ENCODE data around the gene SDCBP2. TPM values are rescaled to one million over a fixed set of nuclear protein-coding genes. Genes with fewer than 3 reads are reported as not detected.
A peak's percentile ranks its signal among the peaks of the same experiment; 100 is the strongest.

Gene SDCBP2
- total RNA-seq, 4 donors from 2014 or later, result 0.26 to 9.1 (median 5.5) TPM

- H3K4me1 ChIP-seq, result no peaks in the 10 kb centered on the region
- TF ChIP-seq POLR2A (IDR thresholded peaks at IDR 0.05), result no peak
- no peak for TF ChIP-seq CTCF (IDR thresholded peaks at IDR 0.05)
- no peaks in the 10 kb centered on the region for H3K27me3 ChIP-seq
- intact Hi-C loops (cut with DNase I; ENCODE audit: low total_unique reads), result no loop called here
- DNase-seq, result no peak
- H3K36me3 ChIP-seq, result no peaks in the 10 kb centered on the region
- no peak overlapping the region for H3K27ac ChIP-seq
- no peaks in the 10 kb centered on the region for H3K9me3 ChIP-seq
- no peak overlapping the region for H3K4me3 ChIP-seq
These were observed 56.4 kb downstream of the SDCBP2 start for GRCh38 chr20:1272368-1273100.

- TF ChIP-seq POLR2A (IDR thresholded peaks at IDR 0.05), result no peak
- no peak for TF ChIP-seq CTCF (IDR thresholded peaks at IDR 0.05)
- H3K27me3 ChIP-seq, result no peaks in the 10 kb centered on the region
- peaks cover 0 to 5% of the 10 kb centered on the region in 2 donors for H3K4me1 ChIP-seq
- intact Hi-C loops (cut with DNase I; ENCODE audit: low total_unique reads), result no loop called here
- no peaks in the 10 kb centered on the region for H3K36me3 ChIP-seq
- no peak overlapping the region for H3K4me3 ChIP-seq
- DNase-seq, result no peak
- H3K27ac ChIP-seq, result no peak overlapping the region
- no peaks in the 10 kb centered on the region for H3K9me3 ChIP-seq
These were observed 59.1 kb downstream of the SDCBP2 start for GRCh38 chr20:1269850-1270249.

- intact Hi-C loops (cut with DNase I; ENCODE audit: low total_unique reads), result no loop called here
- H3K4me1 ChIP-seq, result peaks cover 0 to 5% of the 10 kb centered on the region in 2 donors
- H3K9me3 ChIP-seq, result no peaks in the 10 kb centered on the region
- DNase-seq, result no peak
- H3K4me3 ChIP-seq, result no peak overlapping the region
- H3K27me3 ChIP-seq, result no peaks in the 10 kb centered on the region
- no peak overlapping the region for H3K27ac ChIP-seq
- TF ChIP-seq CTCF (IDR thresholded peaks at IDR 0.05) (no peak), POLR2A (IDR thresholded peaks at IDR 0.05) (no peak)
- no peaks in the 10 kb centered on the region for H3K36me3 ChIP-seq
These were observed 59.7 kb downstream of the SDCBP2 start for GRCh38 chr20:1269235-1269634.

GRCh38 chr20:1267809-1268374 is 61.0 kb downstream of the SDCBP2 start:
- DNase-seq, result no peak
- Histone ChIP-seq H3K9me3 (no peaks in the 10 kb centered on the region), H3K27ac (no peak overlapping the region), H3K27me3 (no peaks in the 10 kb centered on the region), H3K4me3 (no peak overlapping the region), H3K4me1 (peaks cover 0 to 5% of the 10 kb centered on the region in 2 donors), H3K36me3 (no peaks in the 10 kb centered on the region)
- TF ChIP-seq CTCF (IDR thresholded peaks at IDR 0.05) (no peak), POLR2A (IDR thresholded peaks at IDR 0.05) (no peak)
- intact Hi-C loops (cut with DNase I; ENCODE audit: low total_unique reads), result no loop called here

- peak overlapping the region; percentile 61 to 73 for H3K27ac ChIP-seq
- DNase-seq, result no peak
- no peaks in the 10 kb centered on the region for H3K9me3 ChIP-seq
- intact Hi-C loops (cut with DNase I; ENCODE audit: low total_unique reads), result no loop called here
- H3K36me3 ChIP-seq, result no peaks in the 10 kb centered on the region
- peaks cover 0 to 5% of the 10 kb centered on the region in 2 donors for H3K4me1 ChIP-seq
- H3K27me3 ChIP-seq, result no peaks in the 10 kb centered on the region
- TF ChIP-seq CTCF (IDR thresholded peaks at IDR 0.05) (no peak), POLR2A (IDR thresholded peaks at IDR 0.05) (no peak)
- H3K4me3 ChIP-seq, result peak overlapping the region; percentile 50 to 69
These were observed 61.8 kb downstream of the SDCBP2 start for GRCh38 chr20:1267161-1267560.

Data from uterus (tissue), 4 donors.